Trophoblast cell (in vitro differentiated cells and primary cell): ENCODE measurements around the gene STIM1.

Experiments used
- DNase-seq, 2 donors: peaks; one replicate each; pipeline ENCODE4 v3.0.0-alpha.2; 2016
- H2AFZ ChIP-seq: 2 replicates; pipeline ENCODE4 v1.6.1; 2013; ENCODE audit warnings: low read length, moderate library complexity, mild to moderate bottlenecking; ENCODE audit not compliant: insufficient read depth, poor library complexity
- H2AK5ac ChIP-seq: 2 replicates; pipeline ENCODE4 v1.6.1; 2013; ENCODE audit warnings: mild to moderate bottlenecking, low read length
- H2BK120ac ChIP-seq: 2 replicates; pipeline ENCODE4 v1.6.1; 2013; ENCODE audit warnings: low read length, mild to moderate bottlenecking, moderate library complexity; ENCODE audit not compliant: insufficient read depth, poor library complexity
- H2BK12ac ChIP-seq: 2 replicates; pipeline ENCODE4 v1.6.1; 2013; ENCODE audit warnings: mild to moderate bottlenecking, low read length, moderate library complexity
- H2BK5ac ChIP-seq: 2 replicates; pipeline ENCODE4 v1.6.1; 2013; ENCODE audit warnings: low read length, low read depth, moderate library complexity, mild to moderate bottlenecking; ENCODE audit not compliant: poor library complexity
- H3K14ac ChIP-seq: 2 replicates; pipeline ENCODE4 v1.6.1; 2013; ENCODE audit warnings: mild to moderate bottlenecking, low read length
- H3K18ac ChIP-seq: 2 replicates; pipeline ENCODE4 v1.6.1; 2013; ENCODE audit warnings: mild to moderate bottlenecking, low read length
- H3K23ac ChIP-seq: 2 replicates; pipeline ENCODE4 v1.6.1; 2013; ENCODE audit warnings: low read length
- H3K27ac ChIP-seq: 2 replicates; pipeline ENCODE4 v1.5.1; 2013; ENCODE audit warnings: low read depth, mild to moderate bottlenecking, inconsistent platforms, low read length, moderate library complexity
- H3K27me3 ChIP-seq: 2 replicates; pipeline ENCODE4 v1.6.1; 2013; ENCODE audit warnings: inconsistent platforms, mild to moderate bottlenecking, low read length, moderate library complexity; ENCODE audit not compliant: insufficient read depth
- H3K36me3 ChIP-seq, 2 experiments: 1 replicate in 1 of 2; 2 replicates in 1 of 2; pipeline ENCODE4 v1.6.1; 2013; ENCODE audit warnings: low read length in 2 of 2, mild to moderate bottlenecking in 2 of 2, moderate library complexity in 1 of 2; ENCODE audit not compliant: insufficient read depth in 2 of 2, control insufficient read depth in 1 of 2
- H3K4ac ChIP-seq: 2 replicates; pipeline ENCODE4 v1.6.1; 2013; ENCODE audit warnings: low read depth, mild to moderate bottlenecking, low read length, moderate library complexity
- H3K4me1 ChIP-seq, 2 experiments: 1 replicate in 1 of 2; 2 replicates in 1 of 2; pipeline ENCODE4 v1.6.1; 2013; ENCODE audit warnings: low read length in 2 of 2, mild to moderate bottlenecking in 2 of 2, moderate library complexity in 1 of 2; ENCODE audit not compliant: insufficient read depth in 2 of 2, control insufficient read depth in 1 of 2
- H3K4me2 ChIP-seq: 2 replicates; pipeline ENCODE4 v1.6.1; 2013; ENCODE audit warnings: inconsistent platforms, mild to moderate bottlenecking, low read length, moderate library complexity
- H3K4me3 ChIP-seq: 2 replicates; pipeline ENCODE4 v1.5.1; 2013; ENCODE audit warnings: mild to moderate bottlenecking, low read depth, low read length, inconsistent platforms
- H3K79me1 ChIP-seq: one replicate; pipeline ENCODE4 v1.6.1; 2013; ENCODE audit warnings: low read length
- H3K79me2 ChIP-seq: 2 replicates; pipeline ENCODE4 v1.6.1; 2013; ENCODE audit warnings: low read length, mild to moderate bottlenecking; ENCODE audit not compliant: control insufficient read depth, insufficient read depth, poor library complexity
- H3K9ac ChIP-seq: 2 replicates; pipeline ENCODE4 v1.6.1; 2013; ENCODE audit warnings: mild to moderate bottlenecking, low read length
- H3K9me3 ChIP-seq: 2 replicates; pipeline ENCODE4 v1.6.1; 2013; ENCODE audit warnings: low read depth, mild to moderate bottlenecking, control low read depth, inconsistent platforms, low read length; ENCODE audit not compliant: insufficient read depth
- H4K12ac ChIP-seq: 2 replicates; pipeline ENCODE4 v1.6.1; 2013; ENCODE audit warnings: low read depth, mild to moderate bottlenecking, low read length, moderate library complexity
- H4K8ac ChIP-seq: 2 replicates; pipeline ENCODE4 v1.6.1; 2013; ENCODE audit warnings: low read depth, mild to moderate bottlenecking, low read length, moderate library complexity
- H4K91ac ChIP-seq: one replicate; pipeline ENCODE4 v1.6.1; 2013; ENCODE audit warnings: low read depth, mild to moderate bottlenecking, low read length, moderate library complexity
- WGBS: extraction: QIAGEN DNeasy Blood & Tissue Kit; methylation state at CpG from one replicate; pipeline ENCODE4 v1.1.7; 2013; ENCODE audit warnings: missing lambda C conversion rate; ENCODE audit not compliant: insufficient read length, insufficient coverage; ENCODE audit errors: extremely low coverage; 5-methylcytosine and 5-hydroxymethylcytosine counted together

Gene STIM1

GRCh38 chr11:3962406-3962840 is 107.0 kb downstream of the STIM1 start:
- no CpG with 5 or more reads among the region's 1 CpG for WGBS
- Histone ChIP-seq H2BK12ac (no peak overlapping the region), H3K27me3 (no peaks in the 10 kb centered on the region), H3K79me1 (no peaks in the 10 kb centered on the region), H3K4me2 (no peak overlapping the region), H3K9ac (no peak overlapping the region), H3K4me3 (no peak overlapping the region), H4K8ac (no peak overlapping the region), H3K27ac (no peak overlapping the region), H2AK5ac (no peak overlapping the region), H3K4me1 (peaks cover 0 to 2% of the 10 kb centered on the region in 2 experiments), H3K14ac (no peak overlapping the region), H2AFZ (no peak overlapping the region), H2BK5ac (no peak overlapping the region), H2BK120ac (no peak overlapping the region), H3K9me3 (no peaks in the 10 kb centered on the region), H4K12ac (no peak overlapping the region), H3K79me2 (no peaks in the 10 kb centered on the region), H4K91ac (no peak overlapping the region), H3K4ac (no peak overlapping the region), H3K18ac (no peak overlapping the region), H3K36me3 (no peaks in the 10 kb centered on the region), H3K23ac (no peak overlapping the region)
- no peak for DNase-seq

- Histone ChIP-seq H2BK120ac (no peak overlapping the region), H3K27me3 (no peaks in the 10 kb centered on the region), H2BK5ac (no peak overlapping the region), H3K4me3 (no peak overlapping the region), H2BK12ac (no peak overlapping the region), H4K91ac (no peak overlapping the region), H2AFZ (no peak overlapping the region), H2AK5ac (no peak overlapping the region), H4K8ac (no peak overlapping the region), H3K79me2 (no peaks in the 10 kb centered on the region), H3K79me1 (no peaks in the 10 kb centered on the region), H3K23ac (peak overlapping the region; percentile 93), H3K4me1 (no peaks in the 10 kb centered on the region), H3K4ac (no peak overlapping the region), H3K9ac (no peak overlapping the region), H3K36me3 (no peaks in the 10 kb centered on the region), H3K4me2 (no peak overlapping the region), H3K9me3 (no peaks in the 10 kb centered on the region), H4K12ac (no peak overlapping the region), H3K14ac (no peak overlapping the region), H3K27ac (no peak overlapping the region), H3K18ac (no peak overlapping the region)
- DNase-seq = peak in 1 of 2 donors; percentile 51
- no CpG with 5 or more reads among the region's 2 CpGs for WGBS
Measured at GRCh38 chr11:3964056-3964455, 108.6 kb downstream of the STIM1 start.

- Histone ChIP-seq H2BK120ac (no peak overlapping the region), H2AK5ac (no peak overlapping the region), H4K12ac (no peak overlapping the region), H2AFZ (no peak overlapping the region), H4K91ac (no peak overlapping the region), H3K9ac (no peak overlapping the region), H3K4me1 (no peaks in the 10 kb centered on the region), H3K18ac (no peak overlapping the region), H3K23ac (no peak overlapping the region), H3K79me2 (no peaks in the 10 kb centered on the region), H3K9me3 (no peaks in the 10 kb centered on the region), H3K4me2 (no peak overlapping the region), H2BK12ac (no peak overlapping the region), H4K8ac (no peak overlapping the region), H3K27ac (no peak overlapping the region), H3K27me3 (no peaks in the 10 kb centered on the region), H3K4ac (no peak overlapping the region), H3K79me1 (no peaks in the 10 kb centered on the region), H3K14ac (no peak overlapping the region), H2BK5ac (no peak overlapping the region), H3K4me3 (no peak overlapping the region), H3K36me3 (no peaks in the 10 kb centered on the region)
- no CpG with 5 or more reads among the region's 1 CpG for WGBS
- no peak for DNase-seq
Measured at GRCh38 chr11:3964935-3965604, 109.6 kb downstream of the STIM1 start.

GRCh38 chr11:3967695-3968094 is 112.2 kb downstream of the STIM1 start:
- Histone ChIP-seq H3K18ac (no peak overlapping the region), H3K9ac (no peak overlapping the region), H3K27ac (no peak overlapping the region), H3K27me3 (no peaks in the 10 kb centered on the region), H3K23ac (no peak overlapping the region), H3K79me2 (no peaks in the 10 kb centered on the region), H3K79me1 (no peaks in the 10 kb centered on the region), H4K8ac (no peak overlapping the region), H2BK12ac (no peak overlapping the region), H2BK5ac (no peak overlapping the region), H3K14ac (no peak overlapping the region), H2BK120ac (no peak overlapping the region), H3K4ac (no peak overlapping the region), H4K12ac (no peak overlapping the region), H3K4me1 (no peaks in the 10 kb centered on the region), H3K36me3 (no peaks in the 10 kb centered on the region), H3K4me2 (no peak overlapping the region), H3K4me3 (no peak overlapping the region), H2AFZ (no peak overlapping the region), H2AK5ac (no peak overlapping the region), H3K9me3 (no peaks in the 10 kb centered on the region), H4K91ac (no peak overlapping the region)
- no peak for DNase-seq
